Neural cell (in vitro differentiated cells): ENCODE measurements around the gene PARD6G. TPM values are rescaled to one million over a fixed set of nuclear protein-coding genes. Genes with fewer than 3 reads are reported as not detected.
"Not testable (repeated sequence)": the region's sequence is repeated elsewhere in the genome, so short reads cannot be mapped to it uniquely, and the experiment has no call there.

Experiments
- H2AFZ ChIP-seq: fragments of 200-600, 300-800 bp; sonication (generic), shearing (Covaris generic); 2 replicates; pipeline ENCODE4 v1.6.0; 2014; ENCODE audit warnings: low read depth, mild to moderate bottlenecking, antibody characterized with exemption, low read length, moderate library complexity
- H3F3A ChIP-seq: fragments of 200-600 bp; shearing (Covaris generic); 2 replicates; pipeline ENCODE4 v1.6.1; 2016; ENCODE audit warnings: mild to moderate bottlenecking, moderate library complexity, mixed read lengths, antibody characterized with exemption, low read length; ENCODE audit not compliant: insufficient read depth, poor library complexity, severe bottlenecking
- H3K27ac ChIP-seq: fragments of 200-600, 300-800 bp; sonication (generic), shearing (Covaris generic); 2 replicates; pipeline ENCODE4 v1.5.1; 2014; ENCODE audit warnings: mild to moderate bottlenecking, low read length, moderate library complexity
- H3K27me3 ChIP-seq: fragments of 300-800, 200-600 bp; sonication (generic), shearing (Covaris generic); 2 replicates; pipeline ENCODE4 v1.6.0; 2014; ENCODE audit warnings: mild to moderate bottlenecking, low read depth, low read length, moderate library complexity; ENCODE audit not compliant: insufficient read depth
- H3K36me3 ChIP-seq: fragments of 300-800, 200-600 bp; sonication (generic), shearing (Covaris generic); 2 replicates; pipeline ENCODE4 v1.5.1; 2014; ENCODE audit warnings: mild to moderate bottlenecking, antibody characterized with exemption, low read length, moderate library complexity; ENCODE audit not compliant: insufficient read depth
- H3K4me2 ChIP-seq: fragments of 300-800, 200-600 bp; sonication (generic), shearing (Covaris generic); 2 replicates; pipeline ENCODE4 v1.6.0; 2014; ENCODE audit warnings: mild to moderate bottlenecking, low read length
- H3K4me3 ChIP-seq: fragments of 300-800, 200-600 bp; sonication (generic), shearing (Covaris generic); 2 replicates; pipeline ENCODE4 v1.5.1; 2014; ENCODE audit warnings: mild to moderate bottlenecking, low read length, moderate library complexity
- H3K79me2 ChIP-seq: fragments of 200-600 bp; shearing (Covaris generic); replicated peaks from 2 replicates; pipeline ENCODE4 v1.6.0; 2014; ENCODE audit warnings: mild to moderate bottlenecking, low read length, moderate library complexity; ENCODE audit not compliant: insufficient read depth
- H3K9ac ChIP-seq: fragments of 300-800, 200-600 bp; sonication (generic), shearing (Covaris generic); 2 replicates; pipeline ENCODE4 v1.6.1; 2016; ENCODE audit warnings: mild to moderate bottlenecking, low read length, mixed read lengths
- H3K9me2 ChIP-seq: fragments of 200-600 bp; shearing (Covaris generic); 2 replicates; pipeline ENCODE4 v1.6.1; 2016; ENCODE audit warnings: mild to moderate bottlenecking, low read length, mixed read lengths; ENCODE audit not compliant: insufficient read depth
- H3K9me3 ChIP-seq: fragments of 200-600, 300-800 bp; sonication (generic), shearing (Covaris generic); 2 replicates; pipeline ENCODE4 v1.6.1; 2016; ENCODE audit warnings: mild to moderate bottlenecking, mixed run types, low read length, moderate library complexity, mixed read lengths
- H4K20me1 ChIP-seq: fragments of 200-600 bp; shearing (Covaris generic); 2 replicates; pipeline ENCODE4 v1.6.1; 2016; ENCODE audit warnings: mild to moderate bottlenecking, mixed run types; ENCODE audit not compliant: insufficient read depth
- EP300 ChIP-seq: fragments of 450-650 bp; conservative IDR thresholded peaks from 2 replicates; pipeline ENCODE4 v1.6.1; 2014; ENCODE audit warnings: antibody characterized with exemption, mild to moderate bottlenecking, moderate library complexity; ENCODE audit not compliant: poor library complexity, severe bottlenecking
- EZH2 ChIP-seq: fragments of 200-600, 300-800 bp; shearing (Covaris generic), sonication (generic); IDR thresholded peaks from 2 replicates; pipeline ENCODE4 v1.6.1; 2014; ENCODE audit warnings: antibody characterized with exemption, low read length, borderline replicate concordance, mild to moderate bottlenecking; ENCODE audit not compliant: insufficient read depth, poor library complexity, severe bottlenecking
- MXI1 ChIP-seq: fragments of 450-650 bp; conservative IDR thresholded peaks from 2 replicates; pipeline ENCODE4 v1.6.1; 2014; ENCODE audit warnings: antibody characterized with exemption, mild to moderate bottlenecking; ENCODE audit not compliant: poor library complexity, severe bottlenecking
- POLR2AphosphoS5 ChIP-seq: IDR thresholded peaks from 2 replicates; pipeline ENCODE4 v1.6.1; 2012
- RAD21 ChIP-seq: fragments of 450-650 bp; conservative IDR thresholded peaks from 2 replicates; pipeline ENCODE4 v1.6.1; 2014; ENCODE audit warnings: antibody characterized with exemption, mild to moderate bottlenecking, moderate library complexity
- SMC3 ChIP-seq: fragments of 450-650 bp; conservative IDR thresholded peaks from 2 replicates; pipeline ENCODE4 v1.6.1; 2014; ENCODE audit warnings: antibody characterized with exemption, mild to moderate bottlenecking, moderate library complexity; ENCODE audit not compliant: poor library complexity
- TAF1 ChIP-seq: IDR thresholded peaks from 2 replicates; pipeline ENCODE4 v1.6.1; 2012; ENCODE audit warnings: low read depth
- polyA plus RNA-seq: library from polyadenylated mRNA; depleted of rRNA; stranded (reverse); fragments of >200 nt; gene quantifications from 2 replicates; pipeline ENCODE4 v1.2.3, GENCODE V29; 2014
- TF ChIP-seq, protein P1 (sequence below): fragments of 450-650 bp; IDR thresholded peaks from 2 replicates; pipeline ENCODE4 v1.5.1; 2014; ENCODE audit warnings: antibody characterized with exemption, mild to moderate bottlenecking, moderate library complexity; ENCODE audit not compliant: poor library complexity, severe bottlenecking
- TF ChIP-seq, protein P2 (sequence below): IDR thresholded peaks from 2 replicates; pipeline ENCODE4 v1.6.1; 2012; ENCODE audit warnings: borderline replicate concordance

Gene PARD6G
- polyA plus RNA-seq, 1 donor from 2014 or later = 9.3 TPM

DNA sequence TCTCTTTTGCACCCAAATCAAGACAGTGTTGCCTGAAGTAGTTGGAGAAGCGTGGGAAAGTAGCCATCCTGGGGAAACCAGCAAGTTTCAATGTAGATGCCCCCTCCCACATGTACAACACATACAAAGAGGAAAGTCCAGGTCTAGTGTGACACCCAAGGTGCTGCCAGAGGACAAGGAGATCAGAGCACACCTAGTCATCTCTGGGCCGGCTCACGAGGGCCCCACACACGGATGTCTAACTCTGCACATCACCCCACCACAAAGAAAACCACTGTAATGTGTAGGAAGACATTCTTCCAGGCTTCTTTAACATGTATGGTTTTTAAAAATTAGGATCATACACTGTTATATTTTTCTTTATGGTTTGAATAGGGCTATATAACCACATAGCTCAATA, 21.6 kb downstream of the PARD6G start:
- Histone ChIP-seq H3K27me3 (no peaks in the 10 kb centered on the region), H3F3A (no peaks in the 10 kb centered on the region), H3K9me3 (no peaks in the 10 kb centered on the region), H3K4me3 (no peak overlapping the region), H3K9me2 (no peaks in the 10 kb centered on the region), H3K9ac (no peak overlapping the region), H4K20me1 (no peaks in the 10 kb centered on the region), H3K36me3 (no peaks in the 10 kb centered on the region), H3K79me2 (peaks cover 6% of the 10 kb centered on the region), H3K4me2 (no peak overlapping the region), H3K27ac (no peak overlapping the region), H2AFZ (no peak overlapping the region)
- TF ChIP-seq EP300 (no peak), POLR2AphosphoS5 (no peak), EZH2 (no peak), MXI1 (no peak), SMC3 (no peak), RAD21 (no peak), TAF1 (no peak)
- TF ChIP-seq, protein P1, sequence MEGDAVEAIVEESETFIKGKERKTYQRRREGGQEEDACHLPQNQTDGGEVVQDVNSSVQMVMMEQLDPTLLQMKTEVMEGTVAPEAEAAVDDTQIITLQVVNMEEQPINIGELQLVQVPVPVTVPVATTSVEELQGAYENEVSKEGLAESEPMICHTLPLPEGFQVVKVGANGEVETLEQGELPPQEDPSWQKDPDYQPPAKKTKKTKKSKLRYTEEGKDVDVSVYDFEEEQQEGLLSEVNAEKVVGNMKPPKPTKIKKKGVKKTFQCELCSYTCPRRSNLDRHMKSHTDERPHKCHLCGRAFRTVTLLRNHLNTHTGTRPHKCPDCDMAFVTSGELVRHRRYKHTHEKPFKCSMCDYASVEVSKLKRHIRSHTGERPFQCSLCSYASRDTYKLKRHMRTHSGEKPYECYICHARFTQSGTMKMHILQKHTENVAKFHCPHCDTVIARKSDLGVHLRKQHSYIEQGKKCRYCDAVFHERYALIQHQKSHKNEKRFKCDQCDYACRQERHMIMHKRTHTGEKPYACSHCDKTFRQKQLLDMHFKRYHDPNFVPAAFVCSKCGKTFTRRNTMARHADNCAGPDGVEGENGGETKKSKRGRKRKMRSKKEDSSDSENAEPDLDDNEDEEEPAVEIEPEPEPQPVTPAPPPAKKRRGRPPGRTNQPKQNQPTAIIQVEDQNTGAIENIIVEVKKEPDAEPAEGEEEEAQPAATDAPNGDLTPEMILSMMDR = no peak
- TF ChIP-seq, protein P2, sequence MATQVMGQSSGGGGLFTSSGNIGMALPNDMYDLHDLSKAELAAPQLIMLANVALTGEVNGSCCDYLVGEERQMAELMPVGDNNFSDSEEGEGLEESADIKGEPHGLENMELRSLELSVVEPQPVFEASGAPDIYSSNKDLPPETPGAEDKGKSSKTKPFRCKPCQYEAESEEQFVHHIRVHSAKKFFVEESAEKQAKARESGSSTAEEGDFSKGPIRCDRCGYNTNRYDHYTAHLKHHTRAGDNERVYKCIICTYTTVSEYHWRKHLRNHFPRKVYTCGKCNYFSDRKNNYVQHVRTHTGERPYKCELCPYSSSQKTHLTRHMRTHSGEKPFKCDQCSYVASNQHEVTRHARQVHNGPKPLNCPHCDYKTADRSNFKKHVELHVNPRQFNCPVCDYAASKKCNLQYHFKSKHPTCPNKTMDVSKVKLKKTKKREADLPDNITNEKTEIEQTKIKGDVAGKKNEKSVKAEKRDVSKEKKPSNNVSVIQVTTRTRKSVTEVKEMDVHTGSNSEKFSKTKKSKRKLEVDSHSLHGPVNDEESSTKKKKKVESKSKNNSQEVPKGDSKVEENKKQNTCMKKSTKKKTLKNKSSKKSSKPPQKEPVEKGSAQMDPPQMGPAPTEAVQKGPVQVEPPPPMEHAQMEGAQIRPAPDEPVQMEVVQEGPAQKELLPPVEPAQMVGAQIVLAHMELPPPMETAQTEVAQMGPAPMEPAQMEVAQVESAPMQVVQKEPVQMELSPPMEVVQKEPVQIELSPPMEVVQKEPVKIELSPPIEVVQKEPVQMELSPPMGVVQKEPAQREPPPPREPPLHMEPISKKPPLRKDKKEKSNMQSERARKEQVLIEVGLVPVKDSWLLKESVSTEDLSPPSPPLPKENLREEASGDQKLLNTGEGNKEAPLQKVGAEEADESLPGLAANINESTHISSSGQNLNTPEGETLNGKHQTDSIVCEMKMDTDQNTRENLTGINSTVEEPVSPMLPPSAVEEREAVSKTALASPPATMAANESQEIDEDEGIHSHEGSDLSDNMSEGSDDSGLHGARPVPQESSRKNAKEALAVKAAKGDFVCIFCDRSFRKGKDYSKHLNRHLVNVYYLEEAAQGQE = no peak

DNA sequence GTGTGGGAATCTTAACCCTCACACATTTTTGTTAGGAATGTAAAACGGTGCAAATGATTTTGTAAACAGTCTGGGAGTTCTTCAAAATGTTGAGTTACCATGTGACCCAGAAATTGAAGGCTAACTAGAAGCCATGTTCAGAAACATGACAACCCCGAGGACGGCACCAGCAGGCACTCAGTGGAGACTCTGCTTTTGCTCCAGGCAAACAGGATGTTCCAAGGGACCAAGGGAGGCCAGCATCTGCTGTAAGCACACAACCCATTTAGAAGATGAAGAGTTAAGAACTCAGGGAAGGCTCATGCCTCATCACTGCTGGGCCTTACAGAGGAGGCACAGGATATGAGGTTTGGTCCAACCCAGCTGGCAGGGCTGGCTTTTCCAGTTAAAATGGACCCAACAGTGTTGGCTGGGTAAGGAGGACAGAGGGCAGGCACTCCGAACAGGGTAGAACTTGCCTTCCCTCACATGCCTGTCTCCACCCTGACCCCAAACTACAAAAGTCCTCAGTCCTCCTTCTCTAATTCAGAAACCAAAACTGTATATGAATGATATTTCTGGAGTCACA, 23.6 kb downstream of the PARD6G start:
- no peaks in the 10 kb centered on the region for H3K36me3 ChIP-seq
- H4K20me1 ChIP-seq = no peaks in the 10 kb centered on the region
- no peak overlapping the region for H2AFZ ChIP-seq
- H3K27ac ChIP-seq = no peak overlapping the region
- peaks cover 5% of the 10 kb centered on the region for H3K79me2 ChIP-seq
- no peaks in the 10 kb centered on the region for H3F3A ChIP-seq
- H3K27me3 ChIP-seq = no peaks in the 10 kb centered on the region
- H3K9me3 ChIP-seq = no peaks in the 10 kb centered on the region
- TF ChIP-seq SMC3 (no peak), RAD21 (no peak), EZH2 (no peak), EP300 (no peak), TAF1 (no peak), MXI1 (no peak), POLR2AphosphoS5 (no peak)
- TF ChIP-seq, protein P1 = no peak
- TF ChIP-seq, protein P2 = no peak
- H3K9ac ChIP-seq = no peak overlapping the region
- no peak overlapping the region for H3K4me3 ChIP-seq
- H3K4me2 ChIP-seq = no peak overlapping the region
- no peaks in the 10 kb centered on the region for H3K9me2 ChIP-seq

- not testable (repeated sequence) for H3K9me3 ChIP-seq, H3K27me3 ChIP-seq, H3K9me2 ChIP-seq, H3F3A ChIP-seq, H3K36me3 ChIP-seq, H3K27ac ChIP-seq, H3K4me3 ChIP-seq, H3K4me2 ChIP-seq, H4K20me1 ChIP-seq, H2AFZ ChIP-seq, H3K9ac ChIP-seq
- H3K79me2 ChIP-seq = peaks cover 12% of the 10 kb centered on the region
Observed at GRCh38 chr18:80219488-80219887, 27.8 kb downstream of the PARD6G start.
